ENCODE results near the gene PRKN. TPM values are rescaled to one million over a fixed set of nuclear protein-coding genes. Genes with fewer than 3 reads are reported as not detected.

PRKN gene
- total RNA-seq, 1 experiment from 2014 or later = 2.0 TPM

DNA sequence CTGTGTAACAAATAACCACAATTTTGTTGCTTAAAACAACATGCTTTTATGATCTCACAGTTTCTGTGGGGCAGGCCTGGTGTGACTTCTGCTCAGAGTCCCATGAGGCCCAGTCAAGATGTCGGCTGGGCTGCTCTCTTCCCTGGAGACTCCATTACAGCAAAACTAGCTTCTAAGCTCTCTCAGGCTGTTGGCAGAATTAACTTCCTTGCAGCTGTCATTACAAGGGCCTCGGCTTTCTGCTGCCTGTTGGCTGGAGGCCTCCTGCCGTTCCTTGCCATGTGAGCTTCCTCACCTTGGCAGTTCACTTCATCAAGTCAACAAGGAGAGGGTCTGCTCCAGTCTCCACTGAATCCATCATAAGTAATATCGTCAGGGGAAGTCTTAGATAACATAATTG is 659.2 kb downstream of the PRKN start:
- H3K27ac ChIP-seq (ENCODE audit: insufficient read length, low read depth, low read length) = no peak overlapping the region
- Mint-ChIP-seq H3K9me3 (peaks cover 3 to 6% of the 10 kb centered on the region in 2 experiments; a peak in 4 of 5 replicates), H3K27ac (peak overlapping the region in 1 of 3 experiments; percentile 87; a peak in 1 of 7 replicates), H3K27me3 (ENCODE audit: low read depth) (no peaks in the 10 kb centered on the region; the same call in 1 of the 2 replicates), H3K4me3 (no peak overlapping the region), H3K36me3 (ENCODE audit: insufficient read depth in 1 of 3, low read depth in 3 of 3) (peaks cover 0 to 3% (median 0%) of the 10 kb centered on the region in 3 experiments; a peak in 1 of 7 replicates), H3K4me1 (no peaks in the 10 kb centered on the region; a peak in 1 of 4 replicates)
- no peak overlapping the region for H3K9ac ChIP-seq (ENCODE audit: extremely low read depth, insufficient read length, low read length)
- no peak overlapping the region for H2BK15ac ChIP-seq (ENCODE audit: low read depth, low read length)
- no CpG with 5 or more reads among the region's 4 CpGs for WGBS (ENCODE audit: extremely low coverage, insufficient read length, low lambda C conversion rate)
- H3K4me2 ChIP-seq (ENCODE audit: insufficient read depth, insufficient read length, low read length) = no peak overlapping the region
- no peak overlapping the region for H2AK5ac ChIP-seq (ENCODE audit: insufficient read length, low read length)
- H2BK20ac ChIP-seq (ENCODE audit: low read depth, low read length, poor library complexity, severe bottlenecking) = no peak overlapping the region
- DNase-seq = no peak
- H3K23me2 ChIP-seq (ENCODE audit: insufficient read length, low read depth, low read length, poor library complexity, severe bottlenecking) = no peaks in the 10 kb centered on the region
- no peak overlapping the region for H4K5ac ChIP-seq (ENCODE audit: insufficient read length, low read depth, low read length)
- no peaks in the 10 kb centered on the region for H4K20me1 ChIP-seq (ENCODE audit: control insufficient read depth, insufficient read depth, insufficient read length)
- no peak overlapping the region for H2BK5ac ChIP-seq (ENCODE audit: insufficient read length, low read length)
- no peak overlapping the region for H3K18ac ChIP-seq (ENCODE audit: insufficient read length, low read depth, low read length)
- no peak overlapping the region for H4K91ac ChIP-seq (ENCODE audit: insufficient read length, low read depth, low read length)
- no peak overlapping the region for H2BK120ac ChIP-seq (ENCODE audit: low read depth, low read length, poor library complexity, severe bottlenecking)
- H3K4ac ChIP-seq (ENCODE audit: low read depth, low read length) = no peak overlapping the region
- no peaks in the 10 kb centered on the region for H3K79me1 ChIP-seq (ENCODE audit: insufficient read depth, low read depth, low read length, poor library complexity, severe bottlenecking)
- no peak overlapping the region for H3K14ac ChIP-seq (ENCODE audit: insufficient read depth, low read length)
- H3K9me3 ChIP-seq (ENCODE audit: control insufficient read depth, low read depth, low read length) = no peaks in the 10 kb centered on the region
- no peak overlapping the region for H3T11ph ChIP-seq (ENCODE audit: low read length)
- no peaks in the 10 kb centered on the region for H3K27me3 ChIP-seq (ENCODE audit: insufficient read depth, low read length)
- H2BK12ac ChIP-seq (ENCODE audit: insufficient read length, low read depth, low read length) = no peak overlapping the region
- no peak overlapping the region for H3K23ac ChIP-seq (ENCODE audit: insufficient read length, low read depth, low read length)
- no peaks in the 10 kb centered on the region for H3K4me1 ChIP-seq (ENCODE audit: insufficient read depth, low read length)
- H3K79me2 ChIP-seq (ENCODE audit: insufficient read depth, low read length) = no peaks in the 10 kb centered on the region
- no peak overlapping the region for H2AFZ ChIP-seq (ENCODE audit: low read length)
- TF ChIP-seq CTCF (conservative IDR thresholded peaks at IDR 0.05) = no peak
- no peak overlapping the region for H3K56ac ChIP-seq (ENCODE audit: insufficient read length, low read depth, low read length)
- H4K8ac ChIP-seq (replicated peaks; ENCODE audit: insufficient read length, low read depth, low read length) = no peak overlapping the region
